ENCODE measurements around the gene MICALL2. TPM values are rescaled to one million over a fixed set of nuclear protein-coding genes. Genes with fewer than 3 reads are reported as not detected.

Gene MICALL2
- total RNA-seq, 1 donor from 2014 or later, result 14.7 TPM

DNA sequence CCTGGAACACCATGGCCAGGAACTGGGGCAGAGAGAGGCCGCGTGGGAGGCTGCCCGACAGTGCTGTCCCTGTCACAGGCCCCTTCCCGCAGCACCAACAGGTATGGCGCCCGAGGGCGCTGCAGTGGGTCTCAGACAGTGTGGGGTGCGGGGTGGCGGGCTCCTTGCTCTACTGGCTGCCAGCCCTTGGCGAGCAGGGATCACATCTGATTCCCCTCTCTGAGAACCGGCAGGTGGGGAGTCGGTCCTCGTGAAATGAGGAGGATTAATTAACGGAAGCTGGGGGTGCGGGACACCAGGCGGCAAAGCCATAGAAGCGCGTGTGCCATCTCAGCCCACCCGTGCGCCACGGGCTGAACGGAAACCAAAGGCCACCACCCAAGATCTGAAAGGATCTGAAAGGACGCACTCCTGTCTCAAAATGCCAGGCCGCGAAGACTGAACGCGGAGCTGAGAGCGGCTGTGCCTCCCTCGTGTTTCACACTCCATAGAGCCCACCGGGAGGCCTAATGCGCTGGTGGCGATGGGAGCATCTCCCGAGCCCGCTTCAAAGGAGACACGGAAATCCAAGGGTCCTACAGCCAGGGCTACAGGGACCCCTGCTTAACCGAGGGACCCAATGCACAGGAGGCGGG, 38.1 kb upstream of the MICALL2 start:
- Histone ChIP-seq H3K36me3 (ENCODE audit: control insufficient read depth, insufficient read depth, low read length) (peaks cover 1% of the 10 kb centered on the region), H3K4me3 (ENCODE audit: low read depth, low read length) (no peak overlapping the region), H3K27me3 (ENCODE audit: control insufficient read depth, insufficient read depth, low read length) (no peaks in the 10 kb centered on the region)
- TF ChIP-seq CTCF (IDR thresholded peaks at IDR 0.05; ENCODE audit: insufficient read depth, low read length, poor library complexity, severe bottlenecking), result no peak
- DNase-seq (ENCODE audit: low read depth), result no peak

GRCh38 chr7:1496531-1497292, 37.4 kb upstream of the MICALL2 start:
- Histone ChIP-seq H3K36me3 (ENCODE audit: control insufficient read depth, insufficient read depth, low read length) (peaks cover 1% of the 10 kb centered on the region), H3K27me3 (ENCODE audit: control insufficient read depth, insufficient read depth, low read length) (no peaks in the 10 kb centered on the region), H3K4me3 (ENCODE audit: low read depth, low read length) (no peak overlapping the region)
- DNase-seq (ENCODE audit: low read depth), result no peak
- no peak for TF ChIP-seq CTCF (IDR thresholded peaks at IDR 0.05; ENCODE audit: insufficient read depth, low read length, poor library complexity, severe bottlenecking)

DNA sequence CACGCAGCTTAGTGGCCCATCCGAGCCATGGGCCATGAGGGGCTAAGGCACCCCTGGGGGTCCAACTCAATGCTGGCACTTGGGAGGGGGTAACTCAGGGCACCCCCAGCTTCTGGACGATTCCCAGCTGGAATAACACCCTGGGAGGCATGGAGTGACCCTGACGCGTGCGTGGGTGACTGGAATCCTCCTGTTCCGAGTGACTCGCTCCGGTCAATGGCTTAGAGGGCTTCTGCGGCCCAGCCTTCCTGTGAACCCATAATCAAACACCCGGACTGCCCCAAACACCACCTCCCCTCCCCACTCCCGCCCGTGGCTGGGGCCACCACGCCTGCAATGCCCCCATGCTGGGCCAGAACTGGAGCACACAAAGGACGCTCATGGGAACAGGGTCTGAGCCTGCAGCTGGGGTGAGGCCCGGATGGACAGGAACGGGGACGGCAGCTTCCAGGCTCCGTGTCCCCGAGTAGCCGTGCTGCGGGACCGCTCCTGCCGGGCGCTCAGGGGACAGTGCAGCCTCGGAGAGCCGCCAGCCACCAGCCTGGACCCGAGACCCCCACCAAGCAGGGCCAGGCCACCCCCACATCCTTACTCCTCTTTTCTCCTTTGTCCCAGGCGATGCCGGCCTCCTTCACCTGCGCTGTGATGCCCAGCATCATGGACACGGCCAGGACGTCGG, 36.4 kb upstream of the MICALL2 start:
- no peaks in the 10 kb centered on the region for H3K27me3 ChIP-seq (ENCODE audit: control insufficient read depth, insufficient read depth, low read length)
- H3K36me3 ChIP-seq (ENCODE audit: control insufficient read depth, insufficient read depth, low read length), result peaks cover 1% of the 10 kb centered on the region
- no peak for TF ChIP-seq CTCF (IDR thresholded peaks at IDR 0.05; ENCODE audit: insufficient read depth, low read length, poor library complexity, severe bottlenecking)
- no peak overlapping the region for H3K4me3 ChIP-seq (ENCODE audit: low read depth, low read length)
- DNase-seq (ENCODE audit: low read depth), result no peak

- Histone ChIP-seq H3K36me3 (ENCODE audit: control insufficient read depth, insufficient read depth, low read length) (peaks cover 1% of the 10 kb centered on the region), H3K27me3 (ENCODE audit: control insufficient read depth, insufficient read depth, low read length) (no peaks in the 10 kb centered on the region), H3K4me3 (ENCODE audit: low read depth, low read length) (no peak overlapping the region)
- no peak for DNase-seq (ENCODE audit: low read depth)
- no peak for TF ChIP-seq CTCF (IDR thresholded peaks at IDR 0.05; ENCODE audit: insufficient read depth, low read length, poor library complexity, severe bottlenecking)
These were observed 35.7 kb upstream of the MICALL2 start for GRCh38 chr7:1494866-1495563.

DNA sequence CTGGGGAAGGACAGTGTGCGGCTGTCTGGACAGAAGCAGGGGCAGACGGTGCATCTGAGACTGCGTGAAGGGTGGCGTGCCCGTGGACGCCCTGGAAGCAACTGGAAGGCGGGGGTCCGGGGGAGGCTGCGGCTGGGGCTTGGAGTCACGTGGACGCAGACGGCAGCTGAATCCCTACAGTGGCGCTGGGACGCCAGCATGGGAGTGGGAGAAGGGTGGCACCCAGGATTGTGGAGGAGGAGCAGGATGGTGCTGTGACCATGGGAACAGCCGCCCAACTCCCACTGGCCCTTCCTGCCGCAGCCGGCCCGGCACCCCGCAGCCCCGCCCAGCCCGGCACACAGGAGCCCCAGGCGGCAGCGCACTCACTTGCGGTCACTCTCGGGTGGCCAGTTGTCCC, 35.2 kb upstream of the MICALL2 start:
- no peak for TF ChIP-seq CTCF (IDR thresholded peaks at IDR 0.05; ENCODE audit: insufficient read depth, low read length, poor library complexity, severe bottlenecking)
- DNase-seq (ENCODE audit: low read depth), result no peak
- H3K4me3 ChIP-seq (ENCODE audit: low read depth, low read length), result no peak overlapping the region
- no peaks in the 10 kb centered on the region for H3K27me3 ChIP-seq (ENCODE audit: control insufficient read depth, insufficient read depth, low read length)
- peaks cover 1% of the 10 kb centered on the region for H3K36me3 ChIP-seq (ENCODE audit: control insufficient read depth, insufficient read depth, low read length)

Data from kidney epithelial cell (primary cell).